ENCODE results near the gene KCMF1.

DNA sequence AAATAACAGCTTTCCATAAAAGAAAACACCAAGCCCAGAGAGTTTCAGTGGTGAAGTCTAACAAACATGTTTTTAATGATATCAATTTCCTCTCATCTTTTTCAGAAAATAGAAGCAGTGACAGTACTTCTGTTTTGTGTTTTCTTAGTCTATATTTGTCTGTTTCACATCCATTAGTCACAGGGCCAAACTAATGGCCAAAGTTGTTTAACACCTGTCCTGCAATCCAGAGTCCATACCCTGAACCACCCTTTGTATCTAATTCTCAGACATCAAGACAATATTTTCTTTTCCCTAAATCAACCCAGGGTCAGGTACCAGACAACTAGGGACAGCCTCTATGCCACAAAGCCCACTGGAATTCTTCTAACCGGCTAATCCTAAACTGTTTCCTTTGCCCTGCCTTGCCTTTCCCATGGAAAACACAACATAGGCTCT is 39.6 kb upstream of the KCMF1 start:
- TF ChIP-seq, protein P1, sequence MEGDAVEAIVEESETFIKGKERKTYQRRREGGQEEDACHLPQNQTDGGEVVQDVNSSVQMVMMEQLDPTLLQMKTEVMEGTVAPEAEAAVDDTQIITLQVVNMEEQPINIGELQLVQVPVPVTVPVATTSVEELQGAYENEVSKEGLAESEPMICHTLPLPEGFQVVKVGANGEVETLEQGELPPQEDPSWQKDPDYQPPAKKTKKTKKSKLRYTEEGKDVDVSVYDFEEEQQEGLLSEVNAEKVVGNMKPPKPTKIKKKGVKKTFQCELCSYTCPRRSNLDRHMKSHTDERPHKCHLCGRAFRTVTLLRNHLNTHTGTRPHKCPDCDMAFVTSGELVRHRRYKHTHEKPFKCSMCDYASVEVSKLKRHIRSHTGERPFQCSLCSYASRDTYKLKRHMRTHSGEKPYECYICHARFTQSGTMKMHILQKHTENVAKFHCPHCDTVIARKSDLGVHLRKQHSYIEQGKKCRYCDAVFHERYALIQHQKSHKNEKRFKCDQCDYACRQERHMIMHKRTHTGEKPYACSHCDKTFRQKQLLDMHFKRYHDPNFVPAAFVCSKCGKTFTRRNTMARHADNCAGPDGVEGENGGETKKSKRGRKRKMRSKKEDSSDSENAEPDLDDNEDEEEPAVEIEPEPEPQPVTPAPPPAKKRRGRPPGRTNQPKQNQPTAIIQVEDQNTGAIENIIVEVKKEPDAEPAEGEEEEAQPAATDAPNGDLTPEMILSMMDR (IDR thresholded peaks at IDR 0.05) = no peak
- no peak for TF ChIP-seq POLR2A (IDR thresholded peaks at IDR 0.05)

All from heart left ventricle (tissue), 13 donors.